ENCODE measurements around the gene ITGA1.

- TF ChIP-seq CTCF (conservative IDR thresholded peaks at IDR 0.05 in 1 of 2, IDR thresholded peaks at IDR 0.05 in 1 of 2; ENCODE audit: low read depth in 1 of 2, low read length in 2 of 2) (no peak), EZH2 (IDR thresholded peaks at IDR 0.05; ENCODE audit: low read length, missing control alignments) (no peak)
Measured at GRCh38 chr5:52810426-52810825, 22.7 kb downstream of the ITGA1 start.
